Stimulated activated CD4-positive, alpha-beta T cell treated with anti-CD3 and anti-CD28 coated beads, Interleukin-1b, Interleukin-23, amount 100 ng/mL, for 24 hours (primary cell): ENCODE results near the gene IPO5.
"Not testable (repeated sequence)": the region's sequence is repeated elsewhere in the genome, so short reads cannot be mapped to it uniquely, and the experiment has no call there.

Experiments used
- DNase-seq, 4 experiments: peaks; one replicate each; pipeline ENCODE4 v3.0.0-alpha.2; 2020; ENCODE audit warnings: low read depth in 4 of 4, low spot score in 1 of 4

Gene IPO5

DNA sequence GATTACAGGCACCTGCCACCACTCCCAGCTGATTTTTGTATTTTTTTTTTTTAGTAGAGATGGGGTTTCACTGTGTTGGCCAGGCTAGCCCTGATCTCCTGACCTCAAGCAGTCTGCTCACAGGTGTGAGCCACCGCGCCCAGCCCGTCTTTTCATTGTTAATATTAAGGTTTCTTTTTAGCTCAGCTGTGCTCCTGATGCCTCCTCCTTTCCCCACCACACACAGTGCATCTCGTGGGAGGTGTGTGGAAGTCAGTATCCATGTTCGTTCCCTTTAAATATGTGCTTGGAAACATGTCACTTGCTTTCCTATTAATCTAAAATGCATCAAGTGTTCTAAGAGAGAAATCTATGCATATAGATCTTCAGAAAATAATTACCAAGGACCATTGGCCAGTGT is 53.5 kb downstream of the IPO5 start:
- no peak for DNase-seq

DNA sequence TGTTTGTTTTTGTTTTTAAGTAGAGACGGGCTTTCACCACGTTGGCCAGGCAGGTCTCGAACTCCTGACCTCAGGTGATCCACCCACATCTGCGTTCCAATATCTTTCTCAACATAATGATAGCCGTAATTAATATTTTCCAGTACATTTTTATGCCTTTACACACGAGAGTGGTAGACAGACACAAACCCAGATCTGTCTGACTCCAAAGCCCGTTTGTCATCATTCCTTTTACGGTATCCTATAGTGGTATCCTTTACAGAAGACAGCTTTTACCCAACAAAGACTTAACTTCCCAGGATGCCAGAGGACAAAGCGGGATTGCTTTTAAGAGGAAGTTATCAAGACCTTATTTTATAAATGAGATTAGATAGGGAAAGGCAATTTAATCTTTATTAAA is 59.8 kb downstream of the IPO5 start:
- no peak for DNase-seq

DNA sequence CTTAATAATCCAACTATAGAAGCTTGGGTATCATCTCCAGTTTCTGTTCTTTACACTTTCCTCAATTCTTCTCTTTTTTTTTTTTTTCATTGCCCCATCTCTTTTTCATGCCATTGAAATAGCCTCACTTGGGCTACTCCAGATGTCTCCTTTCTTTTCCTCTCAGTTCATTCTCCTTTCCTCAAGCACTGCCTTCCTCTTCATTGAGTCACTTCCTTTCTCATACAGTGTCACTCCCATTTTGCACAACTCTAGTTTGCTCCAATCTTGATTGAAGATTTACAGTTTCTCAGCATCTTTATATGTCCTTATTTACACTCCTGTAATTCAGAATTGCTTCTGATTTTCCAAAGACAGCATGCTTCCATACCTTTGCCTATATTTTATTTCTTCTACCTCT is 61.3 kb downstream of the IPO5 start:
- DNase-seq = no peak

DNA sequence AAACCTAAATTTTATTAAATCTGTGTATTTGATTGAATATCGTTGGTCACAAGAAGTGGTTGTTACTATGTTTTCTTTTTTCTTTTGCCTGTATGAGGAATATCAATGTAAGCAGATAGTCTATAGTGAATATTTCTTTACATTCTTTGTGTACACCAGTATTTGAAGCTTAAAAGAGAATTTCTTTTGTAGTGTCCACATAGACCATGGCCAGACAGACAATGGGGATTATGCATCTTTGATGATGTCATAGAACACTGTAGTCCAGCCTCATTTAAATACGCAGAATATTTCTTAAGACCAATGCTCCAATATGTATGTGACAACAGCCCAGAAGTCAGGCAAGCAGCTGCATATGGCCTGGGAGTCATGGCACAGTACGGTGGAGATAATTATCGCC is 64.8 kb downstream of the IPO5 start:
- DNase-seq = no peak

DNA sequence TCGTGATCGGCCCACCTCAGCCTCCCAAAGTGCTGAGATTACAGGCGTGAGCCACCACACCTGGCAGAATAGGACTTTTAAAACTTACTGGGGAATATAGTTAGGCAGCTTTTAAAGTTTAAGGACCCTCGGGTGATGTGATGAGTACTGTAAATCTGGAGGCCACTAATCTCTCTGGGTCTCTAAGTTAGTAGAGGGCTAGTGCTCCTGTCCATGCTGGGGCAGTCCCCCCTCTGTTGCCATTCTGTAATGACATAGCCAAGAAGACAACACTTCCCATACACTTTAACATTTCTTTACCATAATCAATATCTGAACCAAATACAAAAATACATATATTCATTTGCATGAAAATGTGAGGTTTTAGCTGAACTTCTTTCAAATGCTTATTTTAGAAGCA is 65.7 kb downstream of the IPO5 start:
- no peak for DNase-seq

DNA sequence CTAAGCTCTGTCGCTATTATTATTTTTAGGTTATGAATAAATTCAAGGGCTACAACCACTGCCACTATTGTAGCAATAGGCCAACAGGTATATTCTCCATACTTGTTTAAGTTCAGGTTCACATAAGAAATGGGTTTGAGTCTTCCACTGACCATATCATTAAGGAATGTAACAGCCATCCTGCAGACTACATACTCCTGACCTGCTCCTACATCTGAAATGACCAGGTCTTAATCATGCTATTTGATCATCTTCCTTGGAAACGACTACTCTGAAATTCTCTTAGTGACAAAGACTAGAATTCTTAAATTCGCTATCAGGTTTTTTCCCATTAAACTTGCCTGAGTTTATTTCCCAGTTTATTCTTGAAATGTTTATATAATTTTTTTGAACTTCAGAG is 66.8 kb downstream of the IPO5 start:
- DNase-seq = no peak

DNA sequence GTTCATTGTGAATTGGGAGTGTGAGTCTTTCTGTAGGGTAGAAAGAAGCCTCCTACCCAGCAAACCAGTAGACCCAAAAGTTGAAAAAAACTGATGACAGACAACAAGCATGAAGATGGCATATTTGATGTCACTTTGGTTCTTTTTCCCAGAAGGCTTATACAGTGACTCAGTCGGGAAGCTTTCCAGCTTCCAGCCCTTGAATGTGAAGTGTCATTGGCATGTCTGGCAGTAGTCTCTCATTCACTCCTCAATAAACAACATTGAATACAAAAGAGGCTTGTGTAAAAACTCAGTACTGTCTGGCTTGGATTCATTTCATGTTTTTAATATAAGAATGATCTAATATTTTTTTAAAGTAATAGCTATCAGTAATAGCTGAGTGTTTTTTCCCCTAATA is 68.7 kb downstream of the IPO5 start:
- DNase-seq = no peak

DNA sequence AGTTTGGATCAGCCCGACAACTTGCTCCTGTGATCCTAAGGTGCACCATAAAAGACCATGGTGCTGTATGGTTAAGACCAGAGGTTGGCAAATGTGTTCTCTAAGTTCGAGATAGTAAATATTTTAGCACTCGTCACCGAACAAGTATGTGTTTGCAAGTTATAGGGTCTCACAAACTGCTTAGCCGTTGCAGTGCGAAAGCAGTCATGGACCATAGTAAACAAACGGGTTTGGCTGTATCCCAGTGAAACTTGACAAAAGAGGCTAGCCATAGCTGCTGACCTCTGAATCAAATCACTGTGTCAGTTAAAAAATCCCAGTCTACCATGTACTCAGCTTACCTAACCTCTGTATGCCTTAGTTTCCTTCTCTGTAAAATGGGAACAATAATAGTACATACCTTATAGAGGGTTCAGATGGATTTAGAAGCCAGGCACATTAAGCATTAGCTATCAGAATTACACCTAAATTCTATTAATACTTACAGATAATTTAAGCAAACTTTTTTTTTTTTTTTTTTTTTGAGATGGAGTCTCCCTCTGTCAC is 72.1 kb downstream of the IPO5 start:
- no peak for DNase-seq

DNA sequence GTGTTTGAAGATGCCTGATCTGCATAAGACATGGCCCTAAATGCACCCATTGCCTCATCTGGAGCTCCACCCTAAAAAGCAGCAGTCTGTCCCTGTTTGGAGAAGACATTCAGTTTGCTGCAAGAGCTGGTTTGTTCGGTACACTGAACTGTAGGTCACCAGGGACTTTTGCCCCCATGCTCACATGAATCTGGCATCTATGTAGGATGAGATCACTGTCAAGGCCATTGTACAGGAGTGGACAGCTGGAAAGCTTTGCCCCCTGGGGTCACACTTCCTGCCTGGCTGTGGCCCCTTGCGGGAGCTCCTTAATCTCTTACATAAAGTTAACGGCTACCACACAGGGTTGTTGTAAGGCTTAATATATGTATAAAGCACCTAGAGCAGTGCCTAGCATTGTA is 73.0 kb downstream of the IPO5 start:
- no peak for DNase-seq

DNA sequence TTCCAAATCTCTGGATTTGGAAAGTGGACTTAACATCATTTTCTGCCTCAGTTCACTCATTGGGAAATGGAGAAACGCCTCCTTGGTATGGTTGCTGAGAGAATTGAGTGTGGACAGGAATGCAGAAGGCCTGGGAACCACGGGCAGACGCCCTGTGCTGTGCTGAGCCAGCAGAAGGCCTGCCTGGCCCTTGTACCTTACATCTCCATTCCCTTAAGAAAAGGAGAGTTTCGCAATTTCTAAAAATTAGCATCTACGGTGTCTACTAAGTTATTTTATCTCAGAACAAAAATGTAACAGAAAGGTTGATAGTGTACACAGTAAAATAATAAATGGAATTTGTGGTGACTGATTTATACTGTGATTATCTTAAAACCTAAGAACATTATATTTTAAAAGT is 78.7 kb downstream of the IPO5 start:
- DNase-seq = no peak

DNA sequence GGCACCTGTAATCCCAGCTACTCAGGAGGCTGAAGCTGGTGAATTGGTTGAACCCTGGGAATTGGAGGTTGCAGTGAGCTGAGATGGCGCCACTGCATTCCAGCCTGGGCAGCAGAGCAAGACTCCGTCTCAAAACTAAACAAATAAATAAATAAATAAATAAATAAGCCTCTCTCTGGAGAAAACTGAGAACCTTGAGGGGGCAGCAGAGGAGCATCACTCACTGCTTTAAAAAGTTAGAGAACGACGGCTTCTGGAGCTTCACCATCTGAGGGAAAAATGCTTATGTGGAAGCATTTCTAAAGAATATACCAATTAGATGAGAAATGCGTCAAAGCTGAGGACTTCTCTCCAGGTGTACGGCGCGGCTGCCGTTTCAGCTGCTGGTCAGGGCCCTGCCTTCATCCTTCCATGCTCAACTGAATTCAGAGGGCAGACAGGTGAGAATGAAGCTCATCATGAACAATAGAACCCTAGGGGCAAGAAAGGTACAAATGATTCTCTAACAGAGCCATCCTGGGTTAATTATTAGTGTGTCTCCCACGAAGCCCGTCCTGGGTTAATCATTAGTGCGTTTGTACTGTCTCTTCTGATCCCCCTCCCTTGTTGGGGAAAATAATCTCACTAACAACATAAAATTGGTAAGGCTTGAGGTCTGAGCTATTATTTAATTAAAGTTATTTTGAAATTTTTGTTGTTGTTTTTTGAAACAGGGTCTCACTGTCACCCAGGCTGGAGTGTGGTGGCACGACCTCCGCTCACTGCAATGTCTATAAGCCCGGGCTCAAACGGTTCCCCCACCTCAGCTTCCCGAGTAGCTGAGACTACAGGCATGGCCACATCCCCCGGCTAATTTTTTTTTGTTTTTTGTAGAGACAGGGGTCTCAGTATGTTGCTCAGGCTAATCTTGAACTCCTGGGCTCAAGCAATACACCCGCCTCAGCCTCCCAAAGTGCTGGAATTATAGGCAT is 80.1 kb downstream of the IPO5 start:
- DNase-seq = no peak

DNA sequence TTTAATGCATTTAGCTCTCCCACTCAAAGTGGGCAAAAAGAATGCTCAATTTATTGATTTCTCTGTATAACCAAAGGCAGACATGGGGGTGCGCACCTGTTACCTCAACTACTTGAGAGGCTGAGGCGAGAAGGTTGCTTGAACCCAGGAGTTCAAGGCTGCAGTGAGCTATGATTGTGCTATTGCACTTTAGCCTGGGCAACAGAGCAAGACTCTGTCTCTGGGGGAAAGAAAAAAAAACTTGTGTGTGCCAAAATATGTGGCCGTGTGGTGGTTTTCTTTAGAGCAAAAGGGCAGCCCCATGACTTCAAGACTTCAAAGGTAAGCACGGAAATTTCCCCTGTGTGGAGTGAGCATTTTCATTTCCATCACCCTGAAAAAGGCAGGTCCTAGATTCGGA is 81.9 kb downstream of the IPO5 start:
- no peak for DNase-seq

DNA sequence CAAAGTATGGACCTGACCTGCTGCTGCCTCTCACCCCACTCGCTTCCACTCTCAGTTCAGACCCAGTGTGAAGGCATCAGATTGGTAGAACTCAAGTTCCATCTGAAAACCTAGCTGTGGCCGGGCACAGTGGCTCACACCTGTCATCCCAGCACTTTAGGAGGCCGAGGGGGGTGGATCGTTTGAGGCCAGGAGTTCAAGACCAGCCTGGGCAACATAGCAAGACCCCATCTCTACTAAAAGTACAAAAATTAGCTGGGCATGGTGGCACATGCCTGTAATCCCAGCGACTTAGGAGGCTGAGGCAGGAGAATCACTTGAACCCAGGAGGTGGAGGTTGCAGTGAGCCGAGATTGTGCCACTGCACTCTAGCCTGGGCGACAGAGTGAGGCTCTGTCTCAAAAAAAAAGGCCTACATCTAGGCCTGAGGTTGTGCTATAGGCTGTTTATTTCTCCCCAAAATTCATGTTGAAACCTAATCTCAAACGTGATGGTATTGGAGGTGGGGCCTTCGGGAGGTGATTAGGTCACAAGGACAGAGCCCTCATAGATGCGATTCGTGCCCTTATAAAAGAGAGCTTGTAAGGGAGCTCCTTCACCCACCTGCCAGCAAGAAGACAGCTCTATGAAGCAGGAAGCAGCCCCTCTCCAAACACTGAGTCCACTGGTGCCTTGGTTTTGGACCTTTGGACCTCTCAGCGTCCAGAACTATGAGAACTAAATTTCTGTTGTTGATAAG is 83.3 kb downstream of the IPO5 start:
- not testable (repeated sequence) for DNase-seq

DNA sequence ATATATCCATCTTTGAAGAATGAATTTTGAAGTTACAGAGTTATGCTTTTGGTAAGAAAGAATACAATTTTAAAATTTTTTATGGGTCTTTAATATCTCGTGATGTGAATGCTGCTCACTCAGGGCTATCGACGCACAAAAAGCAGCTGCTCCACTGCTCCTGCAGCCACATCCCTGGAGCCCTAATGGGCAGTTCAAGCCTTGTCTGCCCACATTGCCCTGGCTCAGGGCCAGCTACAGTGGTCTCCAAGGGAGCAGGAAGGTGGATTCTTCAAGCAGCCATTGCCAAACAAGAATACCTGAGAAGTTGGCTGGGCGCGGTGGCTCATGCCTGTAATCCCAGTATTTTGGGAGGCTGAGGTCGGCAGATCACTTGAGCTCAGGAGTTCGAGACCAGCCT is 85.8 kb downstream of the IPO5 start:
- DNase-seq = no peak

DNA sequence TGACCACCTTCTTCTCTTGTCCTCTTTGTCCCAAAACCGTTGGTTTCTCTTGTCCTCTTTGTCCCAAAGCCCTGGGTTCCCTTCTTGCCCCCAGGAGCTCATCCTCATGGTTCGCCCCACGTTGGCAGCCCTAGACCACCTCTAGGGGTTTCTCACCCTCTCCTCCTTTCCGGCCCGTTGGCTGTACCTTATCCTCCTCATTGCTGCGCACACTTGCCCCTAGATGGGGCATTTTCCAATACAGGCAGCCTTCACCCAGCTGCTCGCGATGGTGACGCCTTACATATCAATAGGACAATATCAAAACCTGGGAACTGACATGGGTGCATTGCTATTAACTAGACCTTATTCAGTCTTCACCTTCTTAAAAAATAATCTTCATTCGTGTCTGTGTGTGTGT is 86.5 kb downstream of the IPO5 start:
- DNase-seq = no peak

DNA sequence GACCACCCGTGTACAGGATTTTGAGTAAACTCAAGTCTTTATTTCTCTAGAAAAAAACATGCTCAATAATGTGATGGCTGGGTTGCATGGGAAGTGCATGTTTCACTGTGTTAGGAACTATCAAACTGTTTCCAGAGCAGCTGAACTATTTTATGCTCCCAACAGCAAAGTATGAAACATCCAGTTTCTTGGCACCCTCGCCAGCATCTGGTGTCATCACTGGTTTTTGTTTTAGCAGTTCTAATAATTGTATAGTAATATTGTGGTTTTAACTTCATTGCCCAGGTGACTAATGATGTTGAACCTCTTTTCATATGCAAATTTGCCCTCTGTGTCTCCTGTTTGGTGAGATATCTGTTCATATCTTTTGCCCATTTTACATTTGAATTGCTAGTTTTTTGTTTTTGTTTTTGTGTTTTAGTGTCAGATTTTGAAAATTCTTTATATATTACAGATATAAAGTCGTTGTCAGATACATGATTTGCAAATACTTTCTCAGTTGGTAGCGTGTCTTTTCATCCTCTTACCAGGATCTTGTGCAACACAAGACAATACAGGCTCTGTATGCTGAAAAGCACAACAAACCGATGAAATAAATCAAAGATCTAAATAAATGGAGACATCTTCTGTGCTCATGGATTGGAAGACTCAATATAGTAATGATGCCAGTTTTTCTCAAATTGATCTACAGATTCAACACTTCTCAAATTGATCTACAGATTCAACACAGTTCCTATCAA is 87.8 kb downstream of the IPO5 start:
- DNase-seq = no peak

DNA sequence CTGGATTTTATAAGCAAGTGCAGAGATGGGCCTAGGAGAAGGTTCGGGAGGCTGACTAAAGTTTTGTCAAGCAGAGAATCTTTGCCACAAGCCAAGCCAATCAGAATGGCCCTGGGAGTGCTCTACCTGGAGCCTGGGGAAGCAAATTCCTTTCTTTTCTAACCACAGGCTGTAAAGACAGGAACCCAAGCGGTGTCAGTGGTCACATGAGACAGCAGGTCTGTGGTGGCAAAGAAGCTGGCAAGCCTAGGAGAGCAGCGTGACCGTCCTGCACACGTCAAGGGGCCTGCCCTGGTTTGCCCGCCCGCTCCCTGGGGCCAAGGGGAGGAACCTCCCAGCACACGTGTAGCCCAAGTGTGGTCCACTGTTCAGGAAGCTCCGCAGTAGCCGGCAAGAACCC is 90.8 kb downstream of the IPO5 start:
- DNase-seq = no peak

DNA sequence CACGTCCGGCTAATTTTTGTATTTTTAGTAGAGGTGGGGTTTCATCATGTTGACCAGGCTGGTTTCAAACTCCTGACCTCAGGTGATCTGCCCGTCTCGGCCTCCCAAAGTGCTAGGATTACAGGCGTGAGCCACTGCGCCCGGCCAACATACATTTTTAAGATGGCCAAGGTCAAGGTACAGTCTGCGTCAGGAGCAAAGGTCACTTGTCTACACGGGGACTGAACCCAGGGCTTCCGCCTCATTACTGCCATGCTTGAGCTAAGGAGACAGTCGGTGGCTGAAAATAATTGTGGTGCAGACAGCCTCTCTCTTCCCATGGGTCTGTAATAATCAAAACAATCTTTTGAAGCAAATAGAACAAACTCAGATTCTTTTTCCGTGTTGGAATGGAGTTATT is 94.3 kb downstream of the IPO5 start:
- not testable (repeated sequence) for DNase-seq

DNA sequence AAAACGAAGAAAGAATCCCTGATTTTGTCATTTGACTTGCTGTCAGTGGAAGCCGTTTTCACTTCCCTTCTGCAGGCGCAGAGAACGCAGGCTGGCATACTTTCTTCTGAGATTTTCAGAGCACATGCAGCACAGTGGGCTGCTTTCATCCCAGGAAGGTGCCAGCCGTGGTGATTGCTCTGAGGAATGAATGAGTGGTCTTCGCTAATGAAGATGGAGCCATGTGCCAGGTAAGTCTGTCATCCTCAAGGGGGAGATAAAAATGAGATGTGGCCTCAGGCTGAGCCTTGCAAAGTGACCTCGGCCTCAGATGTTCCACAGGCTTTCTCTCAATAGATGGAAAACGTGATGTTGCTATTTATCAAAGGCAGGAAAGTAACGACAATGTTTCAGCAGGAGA is 94.8 kb downstream of the IPO5 start:
- DNase-seq = no peak

DNA sequence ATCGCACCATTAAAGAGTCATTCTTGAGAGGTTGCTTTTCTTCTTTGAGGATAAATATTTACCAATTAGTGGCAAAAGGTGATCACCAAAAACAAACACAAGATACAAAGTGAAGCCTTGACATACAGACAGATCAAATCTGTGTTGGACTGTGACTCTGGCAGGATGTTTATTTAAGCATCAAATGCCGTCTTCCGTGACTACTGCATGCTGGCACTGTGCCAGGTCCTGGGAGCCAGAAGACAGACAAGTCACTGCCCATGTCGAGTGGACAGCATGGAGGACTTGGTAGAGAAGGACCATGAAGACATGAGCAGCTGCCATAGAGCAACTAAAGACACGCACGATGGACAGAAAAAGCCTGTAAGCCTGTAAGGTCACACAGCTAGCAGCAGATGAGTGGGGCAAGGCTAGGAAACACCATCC is 96.6 kb downstream of the IPO5 start:
- DNase-seq = no peak

DNA sequence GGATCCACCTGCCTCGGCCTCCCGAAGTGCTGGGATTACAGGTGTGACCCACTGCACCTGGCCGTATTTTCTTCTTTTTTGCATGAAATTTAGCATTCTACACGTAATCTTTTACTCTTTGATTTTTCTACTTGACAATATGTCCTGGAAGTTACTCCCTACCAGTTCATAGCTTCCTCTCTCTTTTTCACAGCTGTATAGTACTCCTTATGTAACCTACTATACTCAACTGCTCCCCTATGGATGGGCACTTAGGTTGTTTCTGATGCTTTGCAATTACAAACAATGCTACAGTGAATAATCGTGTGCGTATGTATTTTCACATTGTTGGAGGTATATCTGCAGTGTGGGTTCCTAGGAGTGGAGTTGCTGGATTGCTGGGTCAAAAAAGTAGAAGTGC is 98.9 kb downstream of the IPO5 start:
- no peak for DNase-seq
